ENCODE measurements around the gene NEURL3. TPM values are rescaled to one million over a fixed set of nuclear protein-coding genes. Genes with fewer than 3 reads are reported as not detected.
A peak's percentile ranks its signal among the peaks of the same experiment; 100 is the strongest.
"Not testable (repeated sequence)": the region's sequence is repeated elsewhere in the genome, so short reads cannot be mapped to it uniquely, and the experiment has no call there.

NEURL3 gene
- total RNA-seq, 1 experiment from 2014 or later: not detected

DNA sequence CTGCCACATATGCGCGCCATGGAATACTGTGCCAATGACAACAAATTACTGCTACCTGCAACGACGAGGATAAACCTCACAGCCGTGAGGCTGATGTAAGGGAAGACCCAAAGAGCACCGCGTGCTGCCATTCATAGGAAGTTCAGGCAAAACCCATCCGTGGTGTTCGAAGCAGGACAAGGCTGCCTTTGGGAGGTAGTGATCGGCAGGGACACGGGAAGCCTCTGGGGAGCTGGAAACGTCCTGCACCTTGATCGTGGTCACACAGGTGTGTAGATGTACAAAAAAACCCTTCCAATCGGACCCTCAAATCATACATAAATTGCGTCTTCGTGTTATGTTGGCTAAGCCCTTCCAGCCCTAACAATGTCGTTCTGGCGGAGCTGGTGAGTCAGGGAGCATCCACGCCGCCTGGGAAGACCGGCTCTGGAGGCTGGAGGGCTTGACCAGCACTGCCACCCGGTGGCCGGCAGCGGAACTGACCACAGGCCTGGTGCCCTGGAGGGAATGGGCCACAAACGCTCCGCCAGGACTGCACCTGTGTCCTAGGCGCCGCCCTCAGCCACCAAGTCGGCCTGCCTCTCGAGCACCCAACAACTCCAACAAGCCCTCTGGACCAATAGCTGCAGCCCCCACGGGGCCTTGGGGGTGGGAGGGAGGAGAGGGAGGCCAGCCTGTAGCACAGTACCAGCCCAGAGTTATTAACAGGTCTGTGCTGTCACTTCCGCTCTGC is 4.1 kb upstream of the NEURL3 start:
- peak; percentile 86 for DNase-seq (ENCODE audit: extremely low read depth, low read depth)

DNA sequence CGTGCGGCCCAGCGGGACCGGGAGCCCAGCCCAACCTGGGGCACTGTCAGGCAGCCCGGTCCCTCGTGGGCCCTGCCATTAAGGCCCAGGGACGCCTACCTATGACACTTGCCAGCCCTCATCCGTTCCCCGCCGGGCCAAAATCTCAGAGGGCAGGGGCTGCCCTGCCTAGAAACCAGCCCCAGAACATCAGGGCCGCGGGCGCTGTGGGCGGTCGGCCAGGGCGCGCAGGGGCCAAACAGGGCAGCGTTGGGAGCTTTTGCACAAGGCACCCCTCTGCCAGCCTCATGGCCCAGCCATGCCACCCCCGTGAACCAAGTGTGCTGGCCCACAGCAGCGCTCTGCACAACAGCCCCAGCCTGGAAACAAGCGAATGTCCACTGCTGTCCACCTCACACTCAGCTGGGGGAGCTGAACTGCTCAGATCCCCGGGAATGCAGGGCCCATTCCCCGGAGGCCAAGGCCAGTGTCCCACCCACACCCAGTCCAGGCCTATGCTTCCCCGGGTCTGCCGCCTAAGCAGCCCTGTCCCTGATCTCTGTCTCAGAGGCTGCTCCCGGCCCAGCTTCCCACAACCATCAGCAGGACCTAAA is 3.5 kb upstream of the NEURL3 start:
- no peak for DNase-seq (ENCODE audit: extremely low read depth, low read depth)

DNA sequence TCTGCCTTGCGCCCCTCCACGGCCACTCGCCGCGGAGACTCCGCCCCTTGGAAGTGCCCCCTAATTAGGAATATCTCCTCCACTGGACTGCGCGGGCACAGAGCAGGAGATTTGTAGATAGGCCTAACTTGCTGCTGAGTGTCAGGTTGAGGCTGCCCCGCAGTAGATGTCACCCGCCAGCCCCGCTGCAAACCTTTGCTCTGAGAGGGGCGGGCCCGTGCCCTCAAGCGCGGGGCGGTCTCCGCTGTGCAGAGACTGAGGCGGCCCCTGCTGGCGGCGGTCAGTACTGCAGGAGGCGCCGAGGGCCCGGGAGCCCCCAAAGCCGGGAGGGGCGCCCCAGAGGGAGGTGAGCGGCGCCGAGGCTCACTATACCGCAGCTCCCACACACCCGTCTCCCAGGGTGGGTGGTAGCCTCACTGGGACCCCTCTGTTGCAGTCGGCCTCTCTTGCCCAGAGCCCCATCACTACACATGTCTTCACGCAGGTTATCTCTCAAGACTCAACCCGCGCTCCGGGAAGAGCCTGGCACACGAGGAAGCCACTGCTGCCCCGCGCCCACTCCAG is 2.9 kb upstream of the NEURL3 start:
- peak; percentile 34 for DNase-seq (ENCODE audit: extremely low read depth, low read depth)

DNA sequence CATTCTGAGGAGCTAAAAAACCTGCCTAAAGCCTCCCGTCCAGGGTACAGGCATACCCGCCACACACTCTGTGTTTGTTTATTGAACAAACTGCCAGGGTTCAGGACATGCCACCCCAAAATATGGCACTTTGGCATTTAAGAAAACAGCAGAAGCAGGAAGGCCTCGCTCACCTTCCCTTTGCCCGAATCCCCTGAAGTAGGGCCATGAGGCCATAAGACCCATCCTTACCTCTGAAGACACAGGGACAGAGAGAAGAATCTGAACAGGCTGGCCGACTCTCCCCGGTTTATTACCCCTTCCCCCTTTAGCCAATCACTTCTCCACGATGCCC is 1.7 kb upstream of the NEURL3 start:
- no peak for DNase-seq (ENCODE audit: extremely low read depth, low read depth)

DNA sequence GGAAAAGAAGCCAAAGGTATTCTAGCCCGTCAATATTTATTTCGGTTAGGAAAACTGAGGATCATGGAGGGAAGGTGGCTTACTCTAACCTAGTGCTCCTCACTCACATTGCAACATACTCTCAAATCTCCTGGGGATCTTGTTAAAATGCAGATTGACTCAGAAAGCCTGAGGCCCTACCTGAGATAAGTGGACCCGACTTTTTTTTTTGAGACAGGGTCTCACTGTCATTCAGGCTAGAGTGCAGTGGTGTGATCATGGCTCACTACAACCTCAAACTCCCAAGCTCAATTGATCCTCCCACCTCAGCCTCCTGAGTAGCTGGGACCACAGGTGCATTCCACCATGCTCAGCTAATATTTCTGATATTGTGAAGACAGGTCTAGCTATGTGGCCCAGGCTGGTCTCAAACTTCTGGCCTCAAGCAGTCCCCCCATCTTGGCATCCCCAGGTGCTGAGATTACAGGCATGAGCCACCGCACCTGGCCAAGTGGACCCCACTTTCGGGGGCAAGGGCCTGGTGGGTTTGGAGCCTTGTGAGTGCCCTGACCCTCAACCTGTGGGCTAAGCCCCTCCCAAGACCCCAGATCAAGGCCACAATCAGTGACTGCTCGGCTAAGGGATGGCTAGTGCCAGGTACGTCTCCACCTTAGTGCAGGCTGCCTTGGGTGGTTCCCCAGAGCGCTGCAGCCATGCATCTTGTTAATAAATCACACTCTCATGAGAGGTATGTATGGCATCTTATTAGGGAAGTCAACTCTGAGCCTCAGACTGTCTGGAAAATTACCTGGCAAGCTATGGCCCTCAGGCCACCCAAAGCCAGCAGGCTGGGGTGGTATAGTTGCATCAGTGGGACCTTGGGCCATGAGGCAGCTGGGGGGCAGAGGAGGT is 1.1 kb upstream of the NEURL3 start:
- no peak for DNase-seq (ENCODE audit: extremely low read depth, low read depth)

DNA sequence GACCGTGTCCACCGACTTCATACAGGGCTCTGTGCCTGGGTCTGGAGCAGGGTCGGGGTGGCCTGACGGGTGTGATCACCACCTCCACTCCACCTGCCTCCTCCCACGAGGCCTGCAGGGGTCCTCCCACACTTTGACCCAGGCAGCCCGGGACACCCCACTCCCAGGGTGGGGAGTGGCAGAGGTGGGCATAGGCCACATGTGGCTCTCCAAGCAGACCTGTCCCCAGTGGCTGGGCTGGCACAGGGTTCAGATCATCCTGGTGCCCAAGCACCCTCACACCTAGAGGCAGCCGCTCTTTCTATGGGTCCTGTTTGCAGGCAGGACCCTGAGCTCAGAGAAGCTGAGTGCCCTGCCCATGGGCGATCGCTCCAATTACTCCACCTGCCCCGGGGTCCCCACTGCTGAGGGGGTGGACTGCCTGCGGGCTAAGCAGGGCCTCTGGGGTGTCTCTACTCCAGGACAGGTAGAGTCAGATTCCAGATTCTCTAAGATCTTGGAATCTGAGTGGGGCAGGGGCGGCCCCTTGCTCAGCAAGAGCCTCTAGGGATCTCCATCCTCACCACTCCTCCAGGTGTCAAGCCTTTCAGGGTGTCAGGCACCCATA is 1.4 kb downstream of the NEURL3 start:
- no peak for DNase-seq (ENCODE audit: extremely low read depth, low read depth)

DNA sequence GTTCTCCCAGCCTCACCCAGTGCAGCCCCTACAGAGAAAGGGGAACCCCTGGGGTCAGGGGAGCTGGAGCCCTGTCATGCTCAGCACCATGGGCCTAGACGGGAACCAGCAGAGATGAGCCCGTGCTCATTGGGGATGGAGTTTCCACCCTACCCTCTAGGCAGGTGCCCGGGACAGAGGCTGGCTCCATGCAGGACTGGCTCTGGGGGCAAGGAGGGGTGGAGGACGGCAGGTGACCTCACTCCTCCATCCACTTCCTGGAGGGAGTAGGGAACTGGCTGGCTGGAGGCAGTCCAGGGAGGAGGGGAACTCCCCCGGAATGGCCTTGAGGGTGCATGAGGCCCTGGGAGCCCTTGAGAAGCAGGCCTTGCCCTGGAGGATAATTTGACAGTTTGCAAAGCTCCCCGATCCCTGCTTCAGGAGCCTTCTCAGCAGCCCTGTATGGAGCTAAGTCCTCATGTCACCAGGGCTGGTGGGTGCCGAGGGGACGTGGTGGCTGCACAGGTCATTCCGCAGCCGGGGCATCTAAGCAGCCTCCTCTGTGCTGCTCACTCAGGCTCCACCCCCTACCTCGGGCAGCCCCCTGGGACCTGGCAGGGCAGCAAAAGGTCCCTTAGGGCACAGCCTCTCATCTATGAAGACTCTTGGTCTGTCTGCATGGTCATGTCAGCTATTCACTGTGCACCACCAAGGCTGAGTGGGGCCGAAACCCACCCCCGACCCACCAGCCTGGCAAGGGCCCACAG is 2.1 kb downstream of the NEURL3 start:
- no peak for DNase-seq (ENCODE audit: extremely low read depth, low read depth)

DNA sequence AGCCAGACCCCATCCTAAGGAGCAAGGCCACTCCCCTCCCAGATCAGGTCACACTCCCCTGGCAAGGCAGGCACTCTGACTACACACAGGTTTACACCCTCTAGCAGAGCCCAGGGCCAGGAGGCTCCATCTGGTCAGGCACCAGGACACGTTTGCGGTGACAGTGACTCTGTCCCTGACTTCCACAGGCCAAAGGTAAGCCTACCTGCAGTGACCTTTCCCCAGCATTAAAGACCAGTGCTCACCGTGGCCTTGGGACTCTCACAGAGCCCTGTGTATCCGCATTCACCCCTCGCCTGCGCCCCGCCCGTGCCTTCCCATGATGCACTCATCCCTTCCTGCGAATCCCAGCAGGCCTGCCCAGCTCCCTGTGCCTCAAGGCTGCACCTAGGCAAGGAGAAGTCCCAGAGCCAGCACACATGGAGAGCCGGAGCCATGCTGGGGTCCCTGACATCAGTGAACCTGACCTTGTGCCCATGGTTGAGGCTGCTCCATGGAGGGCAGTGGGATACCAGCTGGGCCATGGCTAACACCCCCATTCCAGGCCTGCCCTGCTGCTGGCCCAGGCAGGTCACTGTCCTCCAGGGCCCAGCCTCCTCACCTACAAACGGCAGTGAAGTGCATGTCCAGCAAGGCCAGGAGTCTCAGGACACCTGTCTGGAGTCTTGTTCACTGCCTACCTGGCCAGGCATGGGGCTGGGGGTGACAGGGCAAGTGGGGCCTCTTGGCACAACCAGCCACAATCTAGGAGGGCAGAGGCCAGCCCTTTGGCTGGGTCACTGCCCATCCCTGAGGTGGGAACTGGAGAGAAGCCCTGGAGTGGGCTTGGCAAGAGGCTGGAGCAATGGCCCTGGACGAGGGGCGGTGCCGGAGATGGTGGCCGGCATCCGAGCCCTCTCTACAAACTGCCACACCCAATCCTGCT is 3.0 kb downstream of the NEURL3 start:
- DNase-seq (ENCODE audit: extremely low read depth, low read depth): no peak

DNA sequence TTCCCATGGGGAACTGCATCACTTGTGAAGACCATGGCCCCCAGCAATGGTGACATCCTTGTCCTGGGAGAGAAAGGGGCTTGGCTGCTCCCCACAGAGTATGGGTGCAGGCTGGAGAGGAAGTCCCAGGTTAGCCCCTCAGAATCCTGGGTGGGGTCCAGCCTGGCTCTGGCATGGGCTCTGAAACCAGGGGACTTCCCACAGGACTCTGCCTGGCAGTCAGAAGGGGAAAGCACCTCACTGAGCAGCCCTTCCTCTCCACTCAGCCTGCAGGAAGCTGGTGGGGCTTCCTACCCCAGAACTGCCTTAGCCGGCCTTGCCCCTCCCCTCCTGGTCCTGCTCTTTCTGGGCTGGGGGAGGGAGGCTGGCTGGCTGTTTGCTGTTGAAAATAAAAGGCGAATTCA is 3.7 kb downstream of the NEURL3 start:
- DNase-seq (ENCODE audit: extremely low read depth, low read depth): no peak

DNA sequence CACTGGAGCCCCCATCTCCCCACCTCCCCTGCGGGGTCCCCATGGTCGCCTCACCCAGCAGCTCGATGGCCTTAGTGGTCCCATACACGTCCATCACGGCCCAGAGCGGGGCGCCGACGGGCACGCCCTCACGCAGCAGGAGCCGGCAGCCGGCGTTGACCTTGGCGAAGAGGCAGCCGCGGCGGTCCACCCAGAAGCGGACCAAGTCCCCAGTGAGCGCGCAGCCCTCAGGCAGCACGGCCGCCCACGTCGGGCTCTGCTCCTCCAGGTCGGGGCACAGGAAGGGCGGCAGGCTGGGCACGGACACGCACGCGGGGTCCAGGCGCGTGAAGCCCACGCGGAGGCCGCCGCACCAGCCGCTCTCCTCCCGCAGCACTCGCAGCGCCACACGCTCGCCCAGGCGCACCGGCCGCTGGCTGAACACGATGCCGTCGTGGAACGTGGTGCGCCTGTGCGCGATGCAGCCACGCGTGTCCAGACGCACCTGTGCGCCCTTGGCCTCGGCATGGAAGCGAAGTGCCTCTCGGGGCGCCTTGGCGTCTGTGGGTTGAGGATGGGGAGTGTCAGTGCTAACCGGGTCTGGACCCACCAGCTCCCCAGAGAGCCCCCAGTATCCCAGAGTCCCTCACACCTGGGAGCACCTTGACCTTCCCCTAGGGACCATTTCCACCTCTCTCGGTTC is 4.6 kb downstream of the NEURL3 start:
- DNase-seq (ENCODE audit: extremely low read depth, low read depth): no peak

DNA sequence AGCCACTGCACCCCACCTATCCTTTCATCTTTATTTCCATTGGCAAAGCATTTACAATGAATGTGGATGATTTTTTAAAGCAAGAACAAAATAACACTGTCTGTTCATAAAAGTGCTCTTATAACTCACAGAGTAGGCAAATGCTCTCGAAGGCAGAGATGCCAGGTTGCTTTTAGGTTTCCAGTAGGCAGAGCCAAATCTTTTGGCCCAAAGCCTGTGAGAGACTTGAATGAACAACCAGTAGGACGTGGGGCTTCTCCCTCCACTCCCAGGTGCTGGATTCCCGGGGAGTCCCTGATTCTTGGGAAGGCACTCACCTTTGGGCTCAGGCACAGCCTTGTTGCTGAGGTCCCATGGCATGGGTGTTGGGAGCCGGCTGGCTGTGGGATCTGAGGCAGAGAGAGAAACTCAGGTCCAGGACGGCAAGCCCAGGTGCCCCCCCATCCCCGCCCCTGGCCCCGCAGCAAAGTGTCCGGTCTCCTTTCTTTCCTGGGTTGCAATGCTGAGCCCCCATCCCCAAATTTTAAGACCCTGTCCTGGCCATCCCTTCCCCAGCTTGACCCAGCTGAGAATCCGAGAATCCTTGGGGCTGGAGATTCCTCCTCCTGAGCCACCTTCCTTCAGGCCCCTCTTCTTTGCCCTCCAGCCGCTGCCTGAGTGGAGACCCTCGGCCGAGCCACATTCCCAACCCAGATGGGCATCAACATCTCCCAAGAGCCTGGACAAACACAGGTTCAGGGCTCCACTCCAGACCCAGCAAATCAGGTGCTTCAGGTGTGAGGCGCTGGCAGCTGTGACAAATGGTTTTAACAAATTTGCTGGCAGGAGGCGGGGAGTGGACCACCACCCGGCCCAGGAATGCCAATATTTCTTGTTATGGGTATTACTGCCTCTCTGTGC is 5.8 kb downstream of the NEURL3 start:
- no peak for DNase-seq (ENCODE audit: extremely low read depth, low read depth)

DNA sequence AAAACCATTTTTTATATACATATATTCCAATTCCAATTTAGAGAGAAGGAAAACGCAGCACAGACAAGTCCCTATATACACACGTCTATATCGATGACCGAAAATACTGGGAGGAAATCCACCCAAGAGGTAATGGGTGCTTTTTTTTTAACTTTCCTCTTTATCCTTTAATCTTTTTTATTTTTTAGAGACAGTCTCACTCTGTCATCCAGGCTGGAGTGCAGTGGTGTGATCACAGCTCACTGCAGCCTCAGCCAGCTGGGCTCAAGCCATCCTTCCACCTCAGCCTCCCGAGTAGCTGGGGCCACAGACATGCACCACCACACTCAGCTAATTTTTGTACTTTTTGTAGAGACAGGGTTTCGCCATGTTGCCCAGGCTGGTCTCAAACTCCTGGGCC is 6.5 kb downstream of the NEURL3 start:
- DNase-seq (ENCODE audit: extremely low read depth, low read depth): not testable (repeated sequence)

DNA sequence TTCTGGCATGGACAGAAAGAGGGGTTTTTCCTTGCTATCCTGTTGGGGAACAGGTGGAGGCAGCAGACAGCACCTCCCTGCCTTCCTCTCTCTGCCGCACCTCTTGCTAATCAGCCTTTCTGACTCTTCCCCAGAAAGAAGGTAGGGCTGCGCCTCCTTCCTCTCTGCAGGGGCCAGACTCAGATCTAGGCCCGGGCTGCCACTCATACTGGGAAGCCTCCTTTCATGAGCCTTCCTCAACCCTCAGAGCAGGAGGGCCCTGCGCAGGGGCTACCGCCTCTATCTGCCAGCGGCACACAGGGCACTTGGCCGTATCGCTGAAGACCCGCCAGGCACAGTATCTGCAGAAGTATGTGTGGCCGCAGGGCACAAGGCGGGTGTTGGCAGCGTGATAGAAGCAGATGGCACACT is 7.1 kb downstream of the NEURL3 start:
- DNase-seq (ENCODE audit: extremely low read depth, low read depth): no peak

DNA sequence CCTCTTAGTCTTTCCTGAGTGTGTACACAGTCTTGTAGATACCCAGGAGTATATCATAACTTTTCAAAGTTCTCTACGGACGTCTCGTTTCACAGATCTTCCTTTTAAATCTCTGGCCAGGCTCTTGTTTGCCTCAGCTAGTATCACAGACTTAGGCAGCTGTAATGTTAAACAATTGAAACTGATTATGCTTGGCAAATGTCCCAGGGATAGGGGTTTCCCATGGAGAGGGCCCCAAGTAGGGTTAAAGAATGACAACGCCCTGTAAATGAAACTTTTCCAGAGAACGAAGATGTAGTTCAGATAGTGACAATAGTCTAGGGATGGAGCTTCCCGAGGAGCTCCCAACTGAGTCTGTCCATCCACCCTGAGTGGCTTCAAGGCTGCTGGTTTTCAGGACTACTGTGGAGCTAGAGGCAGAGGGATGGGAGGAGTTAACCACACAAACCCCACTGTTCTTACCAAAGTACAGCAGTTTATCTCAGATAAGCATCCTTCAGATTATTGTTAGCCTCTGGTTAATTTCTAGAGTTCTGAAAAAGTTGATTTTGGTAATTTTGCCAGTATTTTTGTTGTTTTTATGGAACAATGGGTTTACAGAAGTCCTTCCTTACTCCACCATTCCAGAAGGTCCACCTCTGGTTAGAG is 9.1 kb downstream of the NEURL3 start:
- no peak for DNase-seq (ENCODE audit: extremely low read depth, low read depth)

DNA sequence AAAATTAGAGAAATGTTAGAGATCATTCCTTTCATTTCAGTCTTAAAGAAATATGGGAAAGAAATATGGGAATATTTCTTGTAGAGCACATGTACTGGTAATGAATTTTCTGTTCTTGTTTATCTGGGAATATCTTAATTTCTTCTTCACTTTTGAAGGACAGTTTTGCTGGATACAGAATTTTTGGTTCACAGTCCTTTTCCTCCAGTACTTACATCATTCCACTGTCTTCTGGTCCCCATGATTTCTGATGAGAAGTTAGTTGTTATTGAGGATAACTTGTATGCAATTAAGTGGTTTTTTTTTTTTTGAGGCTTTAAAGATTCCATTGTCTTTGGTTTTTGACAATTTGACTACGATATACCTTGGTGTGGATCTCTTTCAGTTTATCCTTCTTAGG is 11.0 kb downstream of the NEURL3 start:
- no peak for DNase-seq (ENCODE audit: extremely low read depth, low read depth)

DNA sequence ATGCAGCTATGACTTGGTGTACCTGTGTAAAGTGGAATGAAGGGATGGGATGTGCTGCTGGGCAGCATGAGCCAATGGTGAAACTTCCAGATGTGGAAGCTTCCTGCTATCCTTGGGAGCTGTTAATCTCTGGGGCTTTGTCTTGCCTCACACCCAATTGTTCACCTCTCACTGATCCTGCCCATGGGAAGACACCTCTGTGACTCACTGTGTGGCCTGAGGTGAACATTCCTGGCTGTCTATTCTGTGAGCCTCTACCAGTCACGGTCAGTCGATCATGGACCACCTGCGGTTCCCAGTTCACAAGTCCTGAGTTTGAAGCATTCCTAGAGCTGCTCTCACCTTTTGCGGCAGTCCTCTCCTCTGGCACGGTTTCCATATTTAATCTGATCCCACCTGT is 12.1 kb downstream of the NEURL3 start:
- no peak for DNase-seq (ENCODE audit: extremely low read depth, low read depth)

DNA sequence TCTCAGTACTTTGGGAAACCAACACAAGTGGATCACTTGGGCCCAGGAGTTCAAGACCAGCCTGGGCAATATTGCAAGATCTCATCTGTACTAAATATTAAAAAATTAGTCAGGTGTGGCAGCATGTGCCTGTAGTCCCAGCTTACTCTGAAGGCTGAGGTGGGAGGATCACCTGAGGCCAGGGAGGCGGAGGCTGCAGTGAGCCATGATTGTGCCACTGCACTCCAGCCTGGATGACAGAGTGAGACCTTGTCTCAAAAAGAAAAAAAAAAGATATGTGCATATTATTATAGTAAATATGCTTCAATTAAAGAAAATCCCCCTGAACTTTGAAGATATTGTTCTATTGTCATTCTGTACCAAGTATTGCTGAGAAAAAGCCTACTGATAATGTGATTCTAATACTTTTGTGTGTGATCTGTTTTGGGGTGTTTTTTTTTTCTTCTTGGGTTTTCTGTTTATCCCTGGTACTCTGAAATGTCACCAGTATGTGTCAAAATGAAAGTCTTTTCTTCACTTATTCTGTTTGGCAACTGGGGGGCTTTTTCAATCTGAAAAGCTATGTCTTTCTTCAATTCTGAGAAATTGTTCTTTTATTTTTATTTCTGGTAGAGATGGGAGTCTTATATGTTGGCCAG is 13.2 kb downstream of the NEURL3 start:
- DNase-seq (ENCODE audit: extremely low read depth, low read depth): no peak

Measured in NCI-H460 (cell line).